Inferior parietal cortex (tissue), 1 donor: ENCODE results near the gene TAGLN.
"Not testable (repeated sequence)": the region's sequence is repeated elsewhere in the genome, so short reads cannot be mapped to it uniquely, and the experiment has no call there.

Experiments
- DNase-seq: peaks from one replicate; pipeline ENCODE4 v3.0.0-alpha.2; 2016; ENCODE audit errors: extremely low spot score

The TAGLN gene

GRCh38 chr11:117195761-117196160 lies 3.4 kb upstream of the TAGLN start:
- no peak for DNase-seq

GRCh38 chr11:117197006-117197405 lies 2.2 kb upstream of the TAGLN start:
- no peak for DNase-seq

GRCh38 chr11:117197516-117198456 lies 1.4 kb upstream of the TAGLN start:
- DNase-seq, result no peak

GRCh38 chr11:117198613-117199012 lies 557 bp upstream of the TAGLN start:
- DNase-seq, result no peak

GRCh38 chr11:117199916-117200812 lies 994 bp downstream of the TAGLN start:
- no peak for DNase-seq

- DNase-seq, result no peak
Observed at GRCh38 chr11:117200813-117201657, 1.9 kb downstream of the TAGLN start.

GRCh38 chr11:117201658-117202305 lies 2.6 kb downstream of the TAGLN start:
- DNase-seq, result no peak

GRCh38 chr11:117202386-117203068 lies 3.4 kb downstream of the TAGLN start:
- DNase-seq, result no peak

- no peak for DNase-seq
Observed at GRCh38 chr11:117203069-117203407, 3.9 kb downstream of the TAGLN start.

GRCh38 chr11:117204283-117205080 lies 5.3 kb downstream of the TAGLN start:
- no peak for DNase-seq

GRCh38 chr11:117205211-117205818 lies 6.1 kb downstream of the TAGLN start:
- DNase-seq, result no peak

- not testable (repeated sequence) for DNase-seq
Observed at GRCh38 chr11:117206111-117206510, 6.9 kb downstream of the TAGLN start.

GRCh38 chr11:117206859-117207258 lies 7.7 kb downstream of the TAGLN start:
- DNase-seq, result not testable (repeated sequence)

- DNase-seq, result not testable (repeated sequence)
Observed at GRCh38 chr11:117207481-117207880, 8.3 kb downstream of the TAGLN start.

GRCh38 chr11:117208710-117209109 lies 9.5 kb downstream of the TAGLN start:
- DNase-seq, result not testable (repeated sequence)

GRCh38 chr11:117209351-117210125 lies 10.4 kb downstream of the TAGLN start:
- not testable (repeated sequence) for DNase-seq

- no peak for DNase-seq
Observed at GRCh38 chr11:117210620-117211019, 11.4 kb downstream of the TAGLN start.

- DNase-seq, result no peak
Observed at GRCh38 chr11:117212697-117213355, 13.7 kb downstream of the TAGLN start.
